ENCODE results near the gene STK25. TPM values are rescaled to one million over a fixed set of nuclear protein-coding genes. Genes with fewer than 3 reads are reported as not detected.

The STK25 gene
- total RNA-seq, 1 donor from 2014 or later: 259 TPM

DNA sequence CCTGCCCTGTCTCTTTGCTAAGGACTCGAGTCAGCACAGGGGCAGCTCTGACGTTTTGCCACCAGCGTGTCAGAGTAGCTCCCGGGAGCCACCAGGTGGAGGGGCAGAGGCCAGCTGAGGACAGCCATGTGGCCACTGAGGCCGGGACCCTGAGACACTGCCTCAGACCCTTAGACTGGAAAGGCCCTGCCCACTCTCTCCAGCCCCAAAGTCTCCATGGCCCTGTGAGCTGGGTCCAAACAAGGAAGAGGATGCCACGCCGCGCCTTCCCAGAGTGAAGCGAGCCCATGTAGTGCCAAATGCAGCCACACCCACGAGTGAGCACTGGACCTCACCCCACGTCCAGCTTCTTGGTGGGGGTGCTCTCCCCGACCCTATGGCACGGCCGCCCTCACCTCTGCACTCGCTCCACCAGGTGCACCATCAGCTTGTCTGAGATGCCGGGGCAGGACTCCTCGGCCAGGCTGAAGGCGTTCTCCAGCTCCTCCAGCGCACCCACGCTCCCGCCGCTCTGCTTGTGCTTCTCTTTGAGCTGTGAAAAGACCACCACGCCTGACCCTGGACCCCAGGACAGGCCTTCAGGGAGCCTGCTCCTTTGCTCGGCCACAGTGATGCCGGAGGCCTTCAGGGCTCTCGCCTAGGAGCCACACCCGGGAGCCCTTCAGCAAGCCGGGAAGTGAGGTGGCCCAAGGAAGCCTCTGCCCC is 12.2 kb downstream of the STK25 start:
- intact Hi-C loops (cut with DNase I): no loop called here
- Histone ChIP-seq H3K4me3 (no peak overlapping the region), H3K9me3 (no peaks in the 10 kb centered on the region), H3K27me3 (no peaks in the 10 kb centered on the region), H3K27ac (no peak overlapping the region), H3K36me3 (peaks cover 59 to 73% of the 10 kb centered on the region in 2 donors), H3K4me1 (no peaks in the 10 kb centered on the region)
- DNase-seq (ENCODE audit: low spot score in 2 of 2): no peak
- TF ChIP-seq, protein P1, sequence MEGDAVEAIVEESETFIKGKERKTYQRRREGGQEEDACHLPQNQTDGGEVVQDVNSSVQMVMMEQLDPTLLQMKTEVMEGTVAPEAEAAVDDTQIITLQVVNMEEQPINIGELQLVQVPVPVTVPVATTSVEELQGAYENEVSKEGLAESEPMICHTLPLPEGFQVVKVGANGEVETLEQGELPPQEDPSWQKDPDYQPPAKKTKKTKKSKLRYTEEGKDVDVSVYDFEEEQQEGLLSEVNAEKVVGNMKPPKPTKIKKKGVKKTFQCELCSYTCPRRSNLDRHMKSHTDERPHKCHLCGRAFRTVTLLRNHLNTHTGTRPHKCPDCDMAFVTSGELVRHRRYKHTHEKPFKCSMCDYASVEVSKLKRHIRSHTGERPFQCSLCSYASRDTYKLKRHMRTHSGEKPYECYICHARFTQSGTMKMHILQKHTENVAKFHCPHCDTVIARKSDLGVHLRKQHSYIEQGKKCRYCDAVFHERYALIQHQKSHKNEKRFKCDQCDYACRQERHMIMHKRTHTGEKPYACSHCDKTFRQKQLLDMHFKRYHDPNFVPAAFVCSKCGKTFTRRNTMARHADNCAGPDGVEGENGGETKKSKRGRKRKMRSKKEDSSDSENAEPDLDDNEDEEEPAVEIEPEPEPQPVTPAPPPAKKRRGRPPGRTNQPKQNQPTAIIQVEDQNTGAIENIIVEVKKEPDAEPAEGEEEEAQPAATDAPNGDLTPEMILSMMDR (IDR thresholded peaks at IDR 0.05): no peak

DNA sequence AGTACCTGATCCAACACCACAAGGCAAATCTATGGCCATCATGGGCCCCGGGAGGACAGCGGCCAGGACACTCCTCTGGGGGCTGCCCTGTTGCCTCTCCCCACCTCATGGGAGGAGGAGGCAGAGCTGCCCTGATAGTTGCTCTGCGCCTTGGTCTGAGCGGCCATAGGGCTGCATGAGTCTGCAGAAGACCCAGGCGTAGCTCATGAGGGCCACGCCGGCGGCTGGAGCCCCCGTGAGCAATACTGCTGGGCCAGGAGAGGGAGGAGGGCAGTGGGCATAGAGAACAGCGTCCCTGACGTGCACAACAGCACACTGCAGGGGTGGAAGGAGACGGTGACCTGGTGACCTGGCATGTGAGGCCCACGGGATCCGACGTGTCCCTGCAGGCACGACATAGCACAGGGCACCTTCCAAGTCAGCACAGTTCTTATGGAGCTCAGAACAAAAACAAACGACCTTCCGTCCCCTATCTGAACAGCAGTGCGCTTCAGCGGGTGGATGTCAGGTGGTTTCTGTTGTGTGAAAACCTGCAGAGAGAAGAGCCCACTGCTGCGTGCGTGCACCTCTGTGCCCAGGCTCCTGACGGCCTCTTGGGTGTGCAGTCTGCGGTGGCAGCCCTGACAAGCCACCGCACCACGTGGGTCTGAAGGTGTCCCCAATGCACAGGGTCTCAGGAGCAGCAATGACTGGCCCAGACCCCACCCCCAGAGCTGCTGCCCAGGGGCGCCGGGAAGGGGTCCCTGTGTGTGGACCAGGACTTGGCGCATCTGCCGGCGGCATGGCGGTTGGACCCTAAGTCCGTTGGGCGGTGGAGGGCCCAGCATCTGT is 13.0 kb downstream of the STK25 start:
- no peaks in the 10 kb centered on the region for H3K27me3 ChIP-seq
- peaks cover 59 to 69% of the 10 kb centered on the region in 2 donors for H3K36me3 ChIP-seq
- no peaks in the 10 kb centered on the region for H3K9me3 ChIP-seq
- no peak for DNase-seq (ENCODE audit: low spot score in 2 of 2)
- H3K4me1 ChIP-seq: no peaks in the 10 kb centered on the region
- H3K27ac ChIP-seq: no peak overlapping the region
- TF ChIP-seq, protein P1 (IDR thresholded peaks at IDR 0.05): no peak
- intact Hi-C loops (cut with DNase I): no loop called here
- no peak overlapping the region for H3K4me3 ChIP-seq

DNA sequence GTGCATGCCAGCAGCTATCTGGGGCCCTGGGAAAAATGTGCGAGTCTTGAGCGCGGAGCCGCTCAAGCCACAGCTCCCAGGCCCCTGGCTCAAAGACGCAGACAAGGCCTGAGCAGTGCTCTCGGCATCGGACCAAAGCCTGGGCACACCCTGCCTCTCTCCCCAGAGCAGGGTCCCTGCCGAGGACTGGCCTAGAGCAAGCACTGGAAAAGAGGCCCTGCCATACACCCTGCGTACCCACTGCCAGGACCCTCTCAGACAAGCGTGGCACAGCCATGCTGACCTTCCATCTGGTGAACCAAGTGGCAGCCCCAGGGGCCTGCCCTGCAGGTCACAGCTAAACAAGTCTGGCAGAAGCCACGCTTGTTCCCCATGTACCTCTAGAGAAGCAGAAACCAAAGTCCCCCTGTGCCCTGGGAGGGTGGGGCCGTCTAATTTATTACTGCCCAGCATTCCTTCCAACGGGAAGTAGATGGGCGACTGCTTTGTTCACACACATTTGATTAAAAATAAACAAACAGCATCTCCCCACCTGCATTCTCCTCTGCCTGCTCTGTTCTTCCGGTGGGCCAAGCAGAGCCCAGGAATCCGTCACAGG is 14.0 kb downstream of the STK25 start:
- Histone ChIP-seq H3K27ac (no peak overlapping the region), H3K4me1 (no peaks in the 10 kb centered on the region), H3K9me3 (no peaks in the 10 kb centered on the region), H3K36me3 (peaks cover 58 to 71% of the 10 kb centered on the region in 2 donors), H3K27me3 (no peaks in the 10 kb centered on the region), H3K4me3 (no peak overlapping the region)
- TF ChIP-seq, protein P1 (IDR thresholded peaks at IDR 0.05): no peak
- no peak for DNase-seq (ENCODE audit: low spot score in 2 of 2)
- intact Hi-C loops (cut with DNase I): no loop called here

GRCh38 chr2:241493092-241493491 is 15.3 kb downstream of the STK25 start:
- Histone ChIP-seq H3K36me3 (peaks cover 52 to 60% of the 10 kb centered on the region in 2 donors), H3K4me3 (no peak overlapping the region), H3K9me3 (no peaks in the 10 kb centered on the region), H3K4me1 (no peaks in the 10 kb centered on the region), H3K27ac (no peak overlapping the region), H3K27me3 (no peaks in the 10 kb centered on the region)
- TF ChIP-seq, protein P1 (IDR thresholded peaks at IDR 0.05): no peak
- intact Hi-C loops (cut with DNase I): no loop called here
- DNase-seq (ENCODE audit: low spot score in 2 of 2): no peak

GRCh38 chr2:241492174-241492565 is 16.2 kb downstream of the STK25 start:
- Histone ChIP-seq H3K4me3 (no peak overlapping the region), H3K27ac (no peak overlapping the region), H3K9me3 (no peaks in the 10 kb centered on the region), H3K27me3 (no peaks in the 10 kb centered on the region), H3K4me1 (no peaks in the 10 kb centered on the region), H3K36me3 (peaks cover 45 to 54% of the 10 kb centered on the region in 2 donors)
- DNase-seq (ENCODE audit: low spot score in 2 of 2): no peak
- TF ChIP-seq, protein P1 (IDR thresholded peaks at IDR 0.05): no peak
- intact Hi-C loops (cut with DNase I): no loop called here
